Measurements from ENCODE around the gene ASCL1.

The ASCL1 gene

GRCh38 chr12:102957339-102958050, at the start of gene ASCL1:
ASCL1 (plus strand) TSS chr12:102957674; CDS start chr12:102958245, 571 bp downstream.
- no peaks in the 10 kb centered on the region for H3K9me3 ChIP-seq
- peaks cover 32% of the 10 kb centered on the region for H3K27me3 ChIP-seq (ENCODE audit: low read depth)
- H3K4me3 ChIP-seq: no peak within 1 kb of the TSS
- H3K4me1 ChIP-seq: no peaks in the 10 kb centered on the region
- H3K36me3 ChIP-seq (replicated peaks): no peaks in the 10 kb centered on the region
- DNase-seq (ENCODE audit: low spot score in 2 of 2): no peak
- in situ Hi-C loops (cut with MboI; ENCODE audit: low sequenced_read_pairs): no loop called here

GRCh38 chr12:102907918-102908317, 49.6 kb upstream of the ASCL1 start:
- DNase-seq (ENCODE audit: low spot score in 2 of 2): no peak
- Histone ChIP-seq H3K36me3 (replicated peaks) (no peaks in the 10 kb centered on the region), H3K9me3 (no peaks in the 10 kb centered on the region), H3K4me3 (no peak overlapping the region), H3K27me3 (ENCODE audit: low read depth) (no peaks in the 10 kb centered on the region), H3K4me1 (no peaks in the 10 kb centered on the region)
- in situ Hi-C loops (cut with MboI; ENCODE audit: low sequenced_read_pairs): no loop called here

DNA sequence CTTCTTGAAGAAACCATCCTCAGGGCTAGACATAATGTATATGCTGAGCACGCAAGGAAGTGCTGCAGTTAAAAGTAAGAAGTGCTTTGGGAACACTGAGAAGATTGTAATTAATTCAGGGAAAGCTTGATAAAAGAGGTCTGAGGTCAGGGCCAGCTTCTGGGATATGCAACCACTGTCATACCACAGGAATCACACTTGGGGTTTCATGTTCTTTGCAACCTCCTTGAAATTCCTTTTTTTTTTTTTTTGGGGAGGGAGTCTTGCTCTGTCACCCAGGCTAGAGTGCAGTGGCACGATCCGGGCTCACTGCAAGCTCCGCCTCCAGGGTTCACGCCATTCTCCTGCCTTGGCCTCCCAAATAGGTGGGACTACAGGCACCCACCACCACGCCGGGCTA, 47.3 kb upstream of the ASCL1 start:
- H3K4me1 ChIP-seq: no peaks in the 10 kb centered on the region

GRCh38 chr12:102910792-102911191, 46.7 kb upstream of the ASCL1 start:
- no peak overlapping the region for H3K4me3 ChIP-seq
- H3K36me3 ChIP-seq (replicated peaks): no peaks in the 10 kb centered on the region
- in situ Hi-C loops (cut with MboI; ENCODE audit: low sequenced_read_pairs): no loop called here

More for the DNA sequence above, 47.3 kb upstream of the ASCL1 start:
- Histone ChIP-seq H3K36me3 (replicated peaks) (no peaks in the 10 kb centered on the region), H3K9me3 (no peaks in the 10 kb centered on the region), H3K27me3 (ENCODE audit: low read depth) (no peaks in the 10 kb centered on the region), H3K4me3 (no peak overlapping the region)
- no peak for DNase-seq (ENCODE audit: low spot score in 2 of 2)
- in situ Hi-C loops (cut with MboI; ENCODE audit: low sequenced_read_pairs): no loop called here

DNA sequence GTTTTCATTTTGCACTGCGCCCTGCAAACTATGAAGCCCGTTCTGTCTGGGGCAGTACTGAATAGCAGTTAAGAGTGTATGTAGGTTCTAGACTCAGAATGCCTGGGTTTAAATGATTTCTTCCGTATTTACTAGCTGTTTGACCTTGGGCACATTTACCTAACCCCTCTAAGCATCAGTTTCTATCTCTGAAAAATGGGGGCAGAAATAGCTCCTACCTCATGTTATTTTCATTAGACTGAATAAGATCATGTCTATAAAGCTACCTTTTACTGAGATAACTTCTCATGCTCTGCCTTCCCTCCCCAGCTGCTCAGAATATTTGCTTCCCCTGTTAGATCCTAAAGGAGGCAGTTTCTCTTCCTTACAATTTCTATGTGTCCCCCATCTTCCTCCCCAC, 46.2 kb upstream of the ASCL1 start:
- no peak overlapping the region for H3K4me3 ChIP-seq
- DNase-seq (ENCODE audit: low spot score in 2 of 2): no peak
- H3K4me1 ChIP-seq: no peaks in the 10 kb centered on the region
- no peaks in the 10 kb centered on the region for H3K36me3 ChIP-seq (replicated peaks)
- no peaks in the 10 kb centered on the region for H3K9me3 ChIP-seq
- H3K27me3 ChIP-seq (ENCODE audit: low read depth): no peaks in the 10 kb centered on the region
- in situ Hi-C loops (cut with MboI; ENCODE audit: low sequenced_read_pairs): no loop called here

More at GRCh38 chr12:102910792-102911191, 46.7 kb upstream of the ASCL1 start:
- no peaks in the 10 kb centered on the region for H3K9me3 ChIP-seq
- no peaks in the 10 kb centered on the region for H3K4me1 ChIP-seq
- no peak for DNase-seq (ENCODE audit: low spot score in 2 of 2)
- no peaks in the 10 kb centered on the region for H3K27me3 ChIP-seq (ENCODE audit: low read depth)

- H3K9me3 ChIP-seq: no peaks in the 10 kb centered on the region
- H3K4me1 ChIP-seq: no peaks in the 10 kb centered on the region
- in situ Hi-C loops (cut with MboI; ENCODE audit: low sequenced_read_pairs): no loop called here
Observed at GRCh38 chr12:102912258-102912657, 45.2 kb upstream of the ASCL1 start.

DNA sequence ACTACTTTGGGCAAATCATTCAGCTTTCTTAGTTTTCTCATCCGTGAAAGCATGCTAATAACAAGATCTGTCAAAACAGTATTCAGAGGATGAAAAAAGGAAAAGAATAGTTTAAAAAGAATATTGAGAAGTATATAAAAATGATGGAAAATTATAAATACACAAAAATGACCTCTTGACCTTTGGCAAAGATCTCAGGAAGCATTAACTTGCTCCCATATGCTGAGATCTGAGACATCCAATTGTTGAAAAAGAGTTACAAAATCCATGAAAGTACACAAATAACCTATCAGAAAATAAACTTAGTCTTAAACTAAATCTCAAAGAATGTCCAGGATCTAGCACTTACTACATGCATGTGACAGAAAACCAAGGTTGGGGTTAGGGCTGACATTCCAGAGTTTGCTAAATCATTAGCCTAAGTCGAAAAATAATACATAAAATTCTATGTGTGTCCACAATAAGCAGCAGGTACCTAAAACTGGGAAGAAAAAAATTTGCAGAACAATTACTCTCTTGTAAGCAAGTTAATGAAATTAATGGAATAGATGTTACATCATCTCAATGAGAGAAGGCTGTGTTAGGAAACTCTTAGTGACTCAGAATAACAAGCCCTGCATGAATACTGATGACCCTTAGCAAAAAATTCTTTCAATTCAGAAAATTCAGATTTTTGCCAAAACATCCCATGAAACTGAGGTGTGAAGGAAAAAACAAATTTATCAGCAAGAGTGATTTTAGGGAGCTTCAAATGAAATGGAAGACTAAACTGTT, 43.8 kb upstream of the ASCL1 start:
- Histone ChIP-seq H3K4me1 (no peaks in the 10 kb centered on the region), H3K36me3 (replicated peaks) (no peaks in the 10 kb centered on the region), H3K27me3 (ENCODE audit: low read depth) (no peaks in the 10 kb centered on the region), H3K9me3 (no peaks in the 10 kb centered on the region), H3K4me3 (no peak overlapping the region)
- in situ Hi-C loops (cut with MboI; ENCODE audit: low sequenced_read_pairs): no loop called here
- no peak for DNase-seq (ENCODE audit: low spot score in 2 of 2)

More at GRCh38 chr12:102912258-102912657, 45.2 kb upstream of the ASCL1 start:
- H3K27me3 ChIP-seq (ENCODE audit: low read depth): no peaks in the 10 kb centered on the region
- DNase-seq (ENCODE audit: low spot score in 2 of 2): no peak
- no peaks in the 10 kb centered on the region for H3K36me3 ChIP-seq (replicated peaks)
- H3K4me3 ChIP-seq: no peak overlapping the region

GRCh38 chr12:102916252-102917025, 41.0 kb upstream of the ASCL1 start:
- no peak for DNase-seq (ENCODE audit: low spot score in 2 of 2)
- in situ Hi-C loops (cut with MboI; ENCODE audit: low sequenced_read_pairs): no loop called here
- Histone ChIP-seq H3K4me1 (no peaks in the 10 kb centered on the region), H3K4me3 (no peak overlapping the region), H3K36me3 (replicated peaks) (no peaks in the 10 kb centered on the region), H3K27me3 (ENCODE audit: low read depth) (no peaks in the 10 kb centered on the region), H3K9me3 (no peaks in the 10 kb centered on the region)

DNA sequence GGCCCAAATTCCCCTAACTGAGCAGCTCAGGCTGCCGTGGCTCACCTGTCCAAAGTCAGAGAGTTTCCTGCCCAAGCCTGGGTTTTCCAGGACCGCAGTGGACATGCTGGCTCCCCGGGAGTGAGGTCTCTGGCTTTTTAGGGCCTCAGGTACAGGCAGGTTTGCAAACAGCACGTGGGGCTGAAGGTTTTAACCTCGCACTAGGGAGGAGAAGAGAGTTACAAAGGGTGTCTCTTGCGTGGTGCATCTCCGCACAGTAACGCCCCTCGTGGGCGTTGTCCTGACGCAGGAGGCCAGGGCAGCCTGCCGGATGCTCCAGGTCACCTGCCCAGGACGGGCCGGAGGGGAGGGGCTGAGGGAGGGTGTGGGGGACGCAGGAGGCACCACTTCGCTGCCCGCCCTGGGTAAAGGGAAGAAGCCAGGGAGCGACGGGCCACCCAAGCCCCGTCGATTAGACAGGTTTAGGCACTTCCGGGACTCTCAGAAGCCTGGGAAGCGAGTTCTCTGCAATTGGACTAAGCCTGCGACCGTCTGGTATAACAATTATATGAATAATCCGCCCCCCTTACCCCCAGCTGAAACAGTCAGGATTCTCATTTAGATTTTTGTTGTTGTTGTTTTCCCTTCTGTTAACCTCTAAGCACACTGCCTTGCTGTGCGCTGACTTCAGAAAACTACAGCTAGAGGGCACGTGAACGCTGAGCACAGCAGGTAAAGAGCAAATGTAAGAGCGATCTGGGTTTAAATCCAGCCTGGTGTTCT, 40.3 kb upstream of the ASCL1 start, which contains the start of gene PAH:
PAH (minus strand) TSS at position 219 of the 762 bp plus-strand sequence; CDS start at position 105, 114 bp downstream.
- no peak for DNase-seq (ENCODE audit: low spot score in 2 of 2)
- H3K4me1 ChIP-seq: no peaks in the 10 kb centered on the region
- in situ Hi-C loops (cut with MboI; ENCODE audit: low sequenced_read_pairs): no loop called here
- H3K4me3 ChIP-seq: no peak within 1 kb of the TSS
- no peaks in the 10 kb centered on the region for H3K9me3 ChIP-seq
- no peaks in the 10 kb centered on the region for H3K27me3 ChIP-seq (ENCODE audit: low read depth)
- no peaks in the 10 kb centered on the region for H3K36me3 ChIP-seq (replicated peaks)

GRCh38 chr12:102918840-102919239, 38.6 kb upstream of the ASCL1 start:
- Histone ChIP-seq H3K4me1 (no peaks in the 10 kb centered on the region), H3K4me3 (no peak overlapping the region), H3K9me3 (no peaks in the 10 kb centered on the region), H3K36me3 (replicated peaks) (no peaks in the 10 kb centered on the region), H3K27me3 (ENCODE audit: low read depth) (no peaks in the 10 kb centered on the region)
- no peak for DNase-seq (ENCODE audit: low spot score in 2 of 2)
- in situ Hi-C loops (cut with MboI; ENCODE audit: low sequenced_read_pairs): no loop called here

DNA sequence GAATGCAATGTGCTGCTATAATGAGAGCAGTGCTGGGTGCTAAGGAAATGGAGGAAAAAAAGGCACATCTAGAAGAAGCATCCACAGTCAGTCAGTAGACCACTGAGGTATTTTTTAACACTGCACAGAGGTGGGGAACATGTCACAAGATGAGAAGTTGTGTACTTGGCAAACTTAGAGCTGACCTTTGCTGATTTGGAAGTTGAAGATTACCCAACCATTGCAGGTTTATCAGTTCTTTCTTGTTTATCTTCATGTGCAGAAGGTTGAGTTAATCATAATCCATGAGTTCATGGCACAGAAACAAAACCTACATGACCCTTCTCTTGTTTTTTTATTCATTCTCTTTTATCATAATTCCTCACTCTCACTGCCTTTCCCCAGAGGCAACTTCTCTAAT, 37.2 kb upstream of the ASCL1 start:
- DNase-seq (ENCODE audit: low spot score in 2 of 2): no peak
- no peaks in the 10 kb centered on the region for H3K36me3 ChIP-seq (replicated peaks)
- in situ Hi-C loops (cut with MboI; ENCODE audit: low sequenced_read_pairs): no loop called here
- H3K9me3 ChIP-seq: no peaks in the 10 kb centered on the region
- no peaks in the 10 kb centered on the region for H3K27me3 ChIP-seq (ENCODE audit: low read depth)
- H3K4me3 ChIP-seq: no peak overlapping the region
- H3K4me1 ChIP-seq: no peaks in the 10 kb centered on the region

- H3K4me1 ChIP-seq: no peaks in the 10 kb centered on the region
- no peaks in the 10 kb centered on the region for H3K27me3 ChIP-seq (ENCODE audit: low read depth)
- H3K9me3 ChIP-seq: no peaks in the 10 kb centered on the region
- no peaks in the 10 kb centered on the region for H3K36me3 ChIP-seq (replicated peaks)
- in situ Hi-C loops (cut with MboI; ENCODE audit: low sequenced_read_pairs): no loop called here
- DNase-seq (ENCODE audit: low spot score in 2 of 2): no peak
- H3K4me3 ChIP-seq: no peak overlapping the region
Observed at GRCh38 chr12:102921240-102921639, 36.2 kb upstream of the ASCL1 start.

DNA sequence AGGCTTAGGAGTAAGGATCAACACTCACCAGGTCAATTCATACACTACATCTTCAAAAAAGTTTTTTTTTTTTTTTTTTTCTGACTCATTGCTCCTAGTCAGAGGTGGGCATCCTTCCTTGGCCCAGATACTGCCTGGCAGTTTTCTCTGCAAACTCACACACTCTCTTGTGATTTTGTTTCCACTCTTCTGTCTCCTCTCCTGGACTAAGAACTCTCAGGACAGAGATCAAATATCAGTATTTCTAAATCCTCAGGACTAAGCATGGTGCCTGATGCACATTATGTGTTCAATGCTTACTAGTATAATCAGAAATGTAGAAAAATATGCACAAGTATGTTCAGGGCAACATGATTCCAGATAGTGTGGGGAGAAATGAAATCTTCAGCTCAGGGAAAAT, 30.3 kb upstream of the ASCL1 start:
- Histone ChIP-seq H3K36me3 (replicated peaks) (no peaks in the 10 kb centered on the region), H3K9me3 (no peaks in the 10 kb centered on the region), H3K4me1 (no peaks in the 10 kb centered on the region), H3K4me3 (no peak overlapping the region), H3K27me3 (ENCODE audit: low read depth) (no peaks in the 10 kb centered on the region)
- in situ Hi-C loops (cut with MboI; ENCODE audit: low sequenced_read_pairs): no loop called here
- DNase-seq (ENCODE audit: low spot score in 2 of 2): no peak
